ENCODE data around the gene CD300LG.
"Not testable (repeated sequence)": the region's sequence is repeated elsewhere in the genome, so short reads cannot be mapped to it uniquely, and the experiment has no call there.

The CD300LG gene

GRCh38 chr17:43826206-43826605 lies 20.8 kb upstream of the CD300LG start:
- no peak for DNase-seq

- no peak for DNase-seq
These were observed 19.4 kb upstream of the CD300LG start for GRCh38 chr17:43827596-43827995.

- no peak for DNase-seq
These were observed 17.2 kb upstream of the CD300LG start for GRCh38 chr17:43829738-43830137.

GRCh38 chr17:43830510-43831140 lies 16.4 kb upstream of the CD300LG start:
- peak; percentile 27 to 32 for DNase-seq

- DNase-seq: no peak
These were observed 15.3 kb upstream of the CD300LG start for GRCh38 chr17:43831633-43832032.

GRCh38 chr17:43832168-43832975 lies 14.6 kb upstream of the CD300LG start:
- DNase-seq: peak; percentile 35 to 52

- DNase-seq: peak; percentile 25 to 52
These were observed 13.8 kb upstream of the CD300LG start, which contains the start of gene MPP3 for GRCh38 chr17:43832976-43833829. Gene MPP3, minus strand, starts transcription at chr17:43833146. Its CDS starts 1,240 bp downstream, at chr17:43831906.

- DNase-seq: no peak
These were observed 12.9 kb upstream of the CD300LG start for GRCh38 chr17:43834106-43834505.

GRCh38 chr17:43839670-43840108 lies 7.3 kb upstream of the CD300LG start:
- no peak for DNase-seq

GRCh38 chr17:43840814-43841213 lies 6.2 kb upstream of the CD300LG start:
- DNase-seq: no peak

- no peak for DNase-seq
These were observed 5.7 kb upstream of the CD300LG start for GRCh38 chr17:43841282-43841681.

- not testable (repeated sequence) for DNase-seq
These were observed 4.6 kb upstream of the CD300LG start for GRCh38 chr17:43842091-43842974.

GRCh38 chr17:43842975-43843325 lies 4.0 kb upstream of the CD300LG start:
- DNase-seq: no peak

- no peak for DNase-seq
These were observed 2.7 kb upstream of the CD300LG start for GRCh38 chr17:43844241-43844640.

GRCh38 chr17:43845766-43846165 lies 1.2 kb upstream of the CD300LG start:
- no peak for DNase-seq

- DNase-seq: peak; percentile 90 to 92
These were observed 709 bp upstream of the CD300LG start for GRCh38 chr17:43846221-43846712.

- no peak for DNase-seq
These were observed 1.6 kb downstream of the CD300LG start for GRCh38 chr17:43848601-43849000.

GRCh38 chr17:43849116-43849515 lies 2.1 kb downstream of the CD300LG start:
- DNase-seq: no peak

- no peak for DNase-seq
These were observed 5.6 kb downstream of the CD300LG start for GRCh38 chr17:43852571-43852970.

GRCh38 chr17:43853546-43853945 lies 6.6 kb downstream of the CD300LG start:
- no peak for DNase-seq

- no peak for DNase-seq
These were observed 7.5 kb downstream of the CD300LG start for GRCh38 chr17:43854498-43854897.

GRCh38 chr17:43855061-43855460 lies 8.1 kb downstream of the CD300LG start:
- no peak for DNase-seq

All from activated T-cell treated with anti-CD3 and anti-CD28 coated beads, Interleukin-2, amount 50 U/mL, for 48 hours (primary cell).